K562 (cell line): ENCODE results near the gene RESP18. TPM values are rescaled to one million over a fixed set of nuclear protein-coding genes. Genes with fewer than 3 reads are reported as not detected.

Experiments
- ADNP ChIP-seq: fragments of 200-800 bp; sonication (Bioruptor generic); IDR thresholded peaks from 2 replicates; pipeline ENCODE4 v1.6.1; 2016; ENCODE audit warnings: missing genetic modification characterization, missing compliant biosample characterization
- ARID3A ChIP-seq: IDR thresholded peaks from 2 replicates; pipeline ENCODE4 v1.6.1; 2012; ENCODE audit warnings: low read depth, low read length, improper control_type of control experiment, borderline replicate concordance
- BRD9 ChIP-seq: fragments of 450-650 bp; IDR thresholded peaks from 2 replicates; pipeline ENCODE4 v1.6.1; 2018; ENCODE audit warnings: low read depth; ENCODE audit not compliant: partially characterized antibody
- CBX2 ChIP-seq: fragments of 200-600 bp; sonication (generic); IDR thresholded peaks from one replicate; pipeline ENCODE4 v1.6.1; 2012; ENCODE audit warnings: mild to moderate bottlenecking, low read length, inconsistent platforms; ENCODE audit not compliant: insufficient read depth, poor library complexity, severe bottlenecking
- ELF1 ChIP-seq: fragments of 200-800 bp; sonication (Bioruptor generic); IDR thresholded peaks from 2 replicates; pipeline ENCODE4 v1.6.1; 2016; ENCODE audit warnings: missing genetic modification characterization, missing compliant biosample characterization
- FOXK1 ChIP-seq: sonication (generic); formaldehyde crosslinking; IDR thresholded peaks from 2 replicates; pipeline ENCODE4 v1.8.0; 2022; ENCODE audit warnings: missing genetic modification reagents, mild to moderate bottlenecking, borderline replicate concordance
- FOXP1 ChIP-seq: sonication (generic); formaldehyde crosslinking; IDR thresholded peaks from 2 replicates; pipeline ENCODE4 v1.8.0; 2022; ENCODE audit warnings: mild to moderate bottlenecking, missing genetic modification reagents
- GTF2A2 ChIP-seq: IDR thresholded peaks from 2 replicates; pipeline ENCODE4 v1.6.1; 2016; ENCODE audit warnings: mild to moderate bottlenecking, missing genetic modification characterization, missing compliant biosample characterization
- JUND ChIP-seq, 2 experiments: IDR thresholded peaks; 2 replicates in 1 of 2; 3 replicates in 1 of 2; pipeline ENCODE4 v1.6.1; 2011; ENCODE audit warnings: borderline replicate concordance in 2 of 2, low read depth in 2 of 2, low read length in 2 of 2, improper control_type of control experiment in 1 of 2, missing biosample characterization in 1 of 2, missing genetic modification characterization in 1 of 2, missing genetic modification reagents in 1 of 2
- MCM7 ChIP-seq, 2 experiments: fragments of 450-650 bp; IDR thresholded peaks; 2 replicates each; pipeline ENCODE4 v1.6.1; 2016 to 2018
- MNT ChIP-seq, 2 experiments: fragments of 450-650 bp; conservative IDR thresholded peaks; 2 replicates each; pipeline ENCODE4 v1.6.1; 2017; ENCODE audit warnings: mild to moderate bottlenecking in 2 of 2, moderate library complexity in 2 of 2
- NCOR1 ChIP-seq: fragments of 450-650 bp; IDR thresholded peaks from 2 replicates; pipeline ENCODE4 v1.6.1; 2016; ENCODE audit warnings: mild to moderate bottlenecking, moderate library complexity
- PHB ChIP-seq: fragments of 250-450 bp; sonication (Bioruptor Pico); IDR thresholded peaks from 2 replicates; pipeline ENCODE4 v1.5.0; 2021
- POLR2B ChIP-seq: fragments of 450-650 bp; IDR thresholded peaks from 2 replicates; pipeline ENCODE4 v1.6.1; 2018; ENCODE audit warnings: low read depth; ENCODE audit not compliant: partially characterized antibody
- RBM14 ChIP-seq: fragments of 200-400 bp; formaldehyde crosslinking; IDR thresholded peaks from 2 replicates; pipeline ENCODE4 v1.6.1; 2018; ENCODE audit warnings: low read depth, mild to moderate bottlenecking, low read length, moderate library complexity, borderline replicate concordance; ENCODE audit not compliant: insufficient read depth
- SAFB ChIP-seq: fragments of 200-400 bp; formaldehyde crosslinking; IDR thresholded peaks from 2 replicates; pipeline ENCODE4 v1.6.1; 2017; ENCODE audit warnings: low read depth, low read length, borderline replicate concordance
- SMAD3 ChIP-seq: fragments of 450-650 bp; formaldehyde crosslinking; conservative IDR thresholded peaks from 2 replicates; pipeline ENCODE4 v1.4.0; 2020; ENCODE audit warnings: mild to moderate bottlenecking
- TEAD1 ChIP-seq, 2 experiments: fragments of 450-650 bp in 1 of 2; sonication (generic) in 1 of 2; formaldehyde crosslinking; IDR thresholded peaks; 2 replicates each; pipeline versions ENCODE4 v1.4.0 to v1.8.0; 2020 to 2022; ENCODE audit warnings: mild to moderate bottlenecking in 2 of 2, missing genetic modification reagents in 1 of 2
- TEAD4 ChIP-seq, 2 experiments: sonication (generic) in 1 of 2; formaldehyde crosslinking in 1 of 2; IDR thresholded peaks; 2 replicates each; pipeline versions ENCODE4 v1.6.1 to v1.8.0; 2012 to 2022; ENCODE audit warnings: borderline replicate concordance in 1 of 2, inconsistent platforms in 1 of 2, low read length in 1 of 2, mild to moderate bottlenecking in 1 of 2, missing genetic modification reagents in 1 of 2
- TFAM ChIP-seq: fragments of 250-450 bp; sonication (Bioruptor Pico); conservative IDR thresholded peaks from 2 replicates; pipeline ENCODE4 v1.5.0; 2021; ENCODE audit warnings: mild to moderate bottlenecking, moderate library complexity
- ZBTB34 ChIP-seq: fragments of 250-450 bp; sonication (Bioruptor Pico); IDR thresholded peaks from 2 replicates; pipeline ENCODE4 v1.8.0; 2021; ENCODE audit warnings: mild to moderate bottlenecking, moderate library complexity
- ZNF444 ChIP-seq: fragments of 250-450 bp; sonication (Bioruptor Pico); IDR thresholded peaks from 2 replicates; pipeline ENCODE4 v1.4.0; 2020; ENCODE audit warnings: mild to moderate bottlenecking, moderate library complexity
- ZNF79 ChIP-seq: fragments of 250-450 bp; sonication (Bioruptor Pico); IDR thresholded peaks from 2 replicates; pipeline ENCODE4 v1.4.0; 2020; ENCODE audit warnings: low read depth, mild to moderate bottlenecking, moderate library complexity
- polyA plus RNA-seq, 8 experiments: library from polyadenylated mRNA; depleted of rRNA in 4 of 8; stranded (reverse) in 5 of 8; unstranded in 3 of 8; fragments of >200 nt; fragmentation: Nextera tagmentation in 2 of 8; fragmentation: Illumina TruSeq in 1 of 8; extraction: Ambion mirVana in 2 of 8; extraction: Trizol in 1 of 8; gene quantifications; 2 replicates each; pipeline versions ENCODE4 v1.2.1 to v1.2.3, GENCODE V29; 2011 to 2014; ENCODE audit warnings: inconsistent platforms in 1 of 8, missing spikeins in 1 of 8
- total RNA-seq, 7 experiments: library from RNA; depleted of rRNA in 6 of 7; stranded (reverse); fragments of >200 nt in 6 of 7; fragmentation: Illumina TruSeq in 2 of 7; extraction: Trizol in 2 of 7; gene quantifications; 2 replicates each; pipeline versions ENCODE4 v1.2.1 to v1.2.3, GENCODE V29; 2011 to 2021; ENCODE audit warnings: low replicate concordance in 1 of 7

The RESP18 gene
- total and polyA plus RNA-seq, 9 of the 15 experiments (the other 6 are each of a cell fraction or from before 2014, with no cell fraction given) = not detected

- peak; percentile 84 to 90 for TF ChIP-seq MNT (conservative IDR thresholded peaks at IDR 0.05)
- no peak for TF ChIP-seq POLR2B
- no peak for TF ChIP-seq PHB (CRISPR knock-in tag)
- no peak for TF ChIP-seq TEAD1 (CRISPR knock-in tag; IDR thresholded peaks at IDR 0.05)
- TF ChIP-seq GTF2A2 (tag) = no peak
- no peak for TF ChIP-seq ARID3A
- no peak for TF ChIP-seq ELF1
- TF ChIP-seq ZBTB34 (CRISPR knock-in tag) = no peak
- no peak for TF ChIP-seq CBX2
- TF ChIP-seq NCOR1 = no peak
- TF ChIP-seq SAFB = no peak
- no peak for TF ChIP-seq TEAD4 (IDR thresholded peaks at IDR 0.05; ENCODE audit: low read length)
- no peak for TF ChIP-seq TEAD4 (CRISPR knock-in tag; IDR thresholded peaks at IDR 0.05; ENCODE audit: borderline replicate concordance)
- no peak for TF ChIP-seq ZNF444 (CRISPR knock-in tag)
- no peak for TF ChIP-seq FOXK1
- no peak for TF ChIP-seq ZNF79
- peak; percentile 69 for TF ChIP-seq JUND (IDR thresholded peaks at IDR 0.05; ENCODE audit: borderline replicate concordance, low read depth, low read length)
- peak; percentile 61; the same call in 1 of the 3 replicates for TF ChIP-seq JUND (tag; IDR thresholded peaks at IDR 0.05; ENCODE audit: borderline replicate concordance, low read depth, low read length)
- peak; percentile 29; the same call in 1 of the 2 replicates for TF ChIP-seq FOXP1 (CRISPR knock-in tag)
- no peak for TF ChIP-seq MCM7 (IDR thresholded peaks at IDR 0.05)
- TF ChIP-seq ADNP (tag) = no peak
- TF ChIP-seq BRD9 = no peak
- TF ChIP-seq TFAM (CRISPR knock-in tag) = no peak
- no peak for TF ChIP-seq SMAD3 (CRISPR knock-in tag)
- TF ChIP-seq RBM14 = no peak
Measured at GRCh38 chr2:219308142-219309101, 24.1 kb downstream of the RESP18 start (continued).
